ENCODE data around the gene CLIC4.

CLIC4 gene

DNA sequence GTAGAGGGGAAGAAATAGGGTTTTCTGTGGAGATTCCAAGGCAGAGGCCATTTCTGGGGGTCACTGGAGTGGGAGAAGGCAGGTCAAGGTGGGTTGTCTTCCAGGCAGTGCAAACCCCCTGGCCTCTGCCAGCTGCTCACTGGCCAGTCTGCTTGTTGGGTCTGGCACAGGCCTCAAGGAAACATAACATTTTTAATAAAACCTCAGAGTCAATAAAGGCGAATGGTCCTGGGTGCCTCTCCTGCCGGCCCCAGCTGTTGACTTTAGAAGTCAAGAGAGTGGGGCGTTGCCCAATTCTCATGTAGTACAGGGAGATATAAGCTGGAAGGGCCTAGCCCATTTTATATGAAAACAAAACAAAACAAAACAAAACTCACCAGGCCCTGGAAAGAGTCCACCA, 148.2 kb downstream of the CLIC4 start:
- ATAC-seq (ENCODE audit: insufficient read depth, low read depth) (no peak), DNase-seq (no peak)
- H3K9ac ChIP-seq (ENCODE audit: low read depth, low read length) = no peak overlapping the region
- TF ChIP-seq EZH2 (IDR thresholded peaks at IDR 0.05; ENCODE audit: borderline replicate concordance, low read depth, low read length, severe bottlenecking) = no peak
- TF ChIP-seq, protein P1, sequence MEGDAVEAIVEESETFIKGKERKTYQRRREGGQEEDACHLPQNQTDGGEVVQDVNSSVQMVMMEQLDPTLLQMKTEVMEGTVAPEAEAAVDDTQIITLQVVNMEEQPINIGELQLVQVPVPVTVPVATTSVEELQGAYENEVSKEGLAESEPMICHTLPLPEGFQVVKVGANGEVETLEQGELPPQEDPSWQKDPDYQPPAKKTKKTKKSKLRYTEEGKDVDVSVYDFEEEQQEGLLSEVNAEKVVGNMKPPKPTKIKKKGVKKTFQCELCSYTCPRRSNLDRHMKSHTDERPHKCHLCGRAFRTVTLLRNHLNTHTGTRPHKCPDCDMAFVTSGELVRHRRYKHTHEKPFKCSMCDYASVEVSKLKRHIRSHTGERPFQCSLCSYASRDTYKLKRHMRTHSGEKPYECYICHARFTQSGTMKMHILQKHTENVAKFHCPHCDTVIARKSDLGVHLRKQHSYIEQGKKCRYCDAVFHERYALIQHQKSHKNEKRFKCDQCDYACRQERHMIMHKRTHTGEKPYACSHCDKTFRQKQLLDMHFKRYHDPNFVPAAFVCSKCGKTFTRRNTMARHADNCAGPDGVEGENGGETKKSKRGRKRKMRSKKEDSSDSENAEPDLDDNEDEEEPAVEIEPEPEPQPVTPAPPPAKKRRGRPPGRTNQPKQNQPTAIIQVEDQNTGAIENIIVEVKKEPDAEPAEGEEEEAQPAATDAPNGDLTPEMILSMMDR (IDR thresholded peaks at IDR 0.05; ENCODE audit: borderline replicate concordance, extremely low read depth, low read length, poor library complexity, severe bottlenecking) = no peak
- H2AFZ ChIP-seq (ENCODE audit: low read depth, low read length) = no peak overlapping the region
- H3K4me3 ChIP-seq (ENCODE audit: low read depth in 1 of 2, low read length in 2 of 2) = no peak overlapping the region
- no peaks in the 10 kb centered on the region for H3K27me3 ChIP-seq (ENCODE audit: insufficient read depth, low read length, poor library complexity)
- H3K9me3 ChIP-seq (ENCODE audit: insufficient read depth, low read length, severe bottlenecking) = peaks cover 13% of the 10 kb centered on the region
- no peaks in the 10 kb centered on the region for H3K79me2 ChIP-seq (ENCODE audit: insufficient read depth, low read length)
- H3K27ac ChIP-seq (ENCODE audit: low read length) = no peak overlapping the region
- no peaks in the 10 kb centered on the region for H4K20me1 ChIP-seq (ENCODE audit: insufficient read depth, low read length)
- H3K4me2 ChIP-seq (ENCODE audit: insufficient read depth, low read length) = no peak overlapping the region
- no peaks in the 10 kb centered on the region for H3K36me3 ChIP-seq (ENCODE audit: insufficient read depth, low read length)
- H3K4me1 ChIP-seq (ENCODE audit: insufficient read depth, low read length) = no peaks in the 10 kb centered on the region
